Hippocampal formation (tissue), 2 donors: Measurements from ENCODE around the gene LCT.
"Not testable (repeated sequence)": the region's sequence is repeated elsewhere in the genome, so short reads cannot be mapped to it uniquely, and the experiment has no call there.

Source experiments
- DNase-seq, 2 donors: peaks; one replicate each; lab custom pipeline; 2025; lab: John Stamatoyannopoulos, UW

LCT gene

DNA sequence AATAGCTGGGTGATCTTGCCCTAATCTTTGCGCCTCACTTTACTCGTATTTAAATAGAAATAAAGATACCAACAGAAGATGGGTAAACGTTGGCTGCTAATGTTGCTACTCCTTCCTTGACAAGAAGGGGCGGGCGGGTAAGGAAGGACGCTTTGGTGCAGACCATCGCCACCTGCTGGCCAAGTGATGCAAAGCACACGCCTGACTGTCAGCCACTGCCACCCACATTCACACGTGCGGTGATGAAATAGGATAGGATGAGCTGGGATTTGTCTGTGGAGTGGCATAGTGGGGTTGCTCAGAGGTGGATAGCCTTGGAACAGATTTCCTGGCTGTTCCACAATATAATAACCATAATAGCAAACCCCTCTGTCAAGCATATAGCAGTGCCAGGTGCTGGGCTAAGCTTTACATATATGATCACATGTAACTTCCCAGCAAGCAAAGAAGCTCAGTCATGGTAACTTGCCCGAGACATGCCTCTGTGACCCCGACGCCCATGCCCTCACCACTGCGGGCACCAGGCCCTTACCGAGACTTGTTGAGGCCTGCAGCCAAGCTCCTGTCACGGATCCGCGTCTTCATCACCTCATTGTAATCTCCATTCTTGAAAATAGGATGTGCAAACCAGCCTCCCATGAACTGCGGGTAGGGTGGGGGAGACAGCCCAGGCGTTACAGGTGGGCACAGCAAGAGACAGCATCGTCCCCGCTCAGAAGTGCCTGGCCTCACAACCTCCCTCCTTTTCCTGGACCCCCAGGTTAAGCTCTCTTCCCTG, 39.3 kb downstream of the LCT start:
- peak in 1 of 2 donors; percentile 42 for DNase-seq

DNA sequence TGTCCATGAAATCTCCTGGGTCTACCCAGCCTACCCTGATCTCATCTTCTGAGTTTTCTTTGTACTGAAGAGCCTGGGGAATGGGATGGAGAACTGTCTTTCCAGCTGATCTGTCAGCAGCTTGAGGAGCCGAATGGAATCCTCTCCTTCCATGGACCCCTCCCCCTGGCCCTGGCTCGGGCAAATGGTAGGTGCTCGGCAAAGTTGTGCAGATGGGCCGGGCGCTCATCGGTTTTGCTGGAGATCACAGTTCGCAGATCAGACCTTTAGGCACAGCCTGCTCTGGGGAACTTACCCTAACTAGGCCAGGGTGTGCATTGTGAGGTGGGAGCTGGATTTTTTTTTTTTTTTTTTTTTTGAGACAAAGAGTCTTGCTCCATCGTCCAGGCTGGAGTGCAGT, 40.4 kb downstream of the LCT start:
- DNase-seq = no peak

DNA sequence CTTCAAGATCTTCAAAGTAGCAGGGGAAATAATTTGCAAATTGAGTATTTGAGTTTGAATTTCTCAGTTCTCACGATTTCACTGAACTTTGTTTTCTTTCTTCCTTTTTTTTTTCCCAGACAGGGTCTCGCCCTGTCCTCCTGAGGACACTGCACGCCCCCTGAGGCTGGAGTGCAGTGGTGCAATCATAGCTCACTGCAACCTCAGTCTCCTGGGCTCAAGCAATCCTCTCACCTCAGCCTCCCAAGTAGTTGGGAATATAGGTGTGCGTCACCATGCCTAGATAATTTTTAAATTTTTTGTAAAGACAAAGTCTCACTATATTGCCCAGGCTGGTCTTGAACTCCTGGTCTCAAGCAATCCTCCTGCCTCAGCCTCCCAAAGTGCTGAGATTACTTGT, 41.3 kb downstream of the LCT start:
- DNase-seq = not testable (repeated sequence)

DNA sequence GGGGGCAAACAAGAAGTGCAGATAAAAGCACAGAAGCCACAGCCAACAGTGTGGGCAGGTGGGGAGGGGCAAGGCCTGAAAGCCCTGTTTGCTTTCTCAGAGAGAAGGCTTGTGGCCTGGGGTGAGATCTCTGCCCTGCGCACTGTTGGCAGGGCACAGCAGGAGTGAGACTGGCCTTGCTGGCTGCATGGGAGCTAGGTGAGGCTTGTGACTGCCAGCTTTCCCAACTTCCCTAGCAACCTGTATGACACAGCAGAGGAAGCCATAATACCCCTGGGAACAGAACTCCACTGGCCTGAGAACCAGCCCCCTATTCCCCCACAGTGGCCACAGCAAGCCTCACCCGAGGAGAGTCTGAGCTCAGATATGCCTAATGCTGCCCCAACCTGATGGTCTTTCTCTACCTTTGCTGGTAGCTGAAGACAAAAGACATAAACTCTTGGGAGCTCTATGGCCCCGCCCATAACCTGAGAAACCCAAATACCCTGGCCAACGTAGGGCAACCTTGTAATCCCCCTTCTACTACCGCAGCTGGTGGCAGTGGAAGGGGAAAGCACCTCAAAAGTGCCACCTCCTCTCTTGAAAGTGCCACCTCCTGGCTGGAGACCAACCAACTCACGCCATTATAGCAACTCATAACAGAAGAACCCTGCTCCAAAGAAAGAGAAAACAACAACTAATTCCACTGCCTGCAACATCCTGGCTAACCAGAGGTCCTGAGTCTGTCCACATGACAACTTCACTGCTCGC, 44.4 kb downstream of the LCT start:
- DNase-seq = no peak

DNA sequence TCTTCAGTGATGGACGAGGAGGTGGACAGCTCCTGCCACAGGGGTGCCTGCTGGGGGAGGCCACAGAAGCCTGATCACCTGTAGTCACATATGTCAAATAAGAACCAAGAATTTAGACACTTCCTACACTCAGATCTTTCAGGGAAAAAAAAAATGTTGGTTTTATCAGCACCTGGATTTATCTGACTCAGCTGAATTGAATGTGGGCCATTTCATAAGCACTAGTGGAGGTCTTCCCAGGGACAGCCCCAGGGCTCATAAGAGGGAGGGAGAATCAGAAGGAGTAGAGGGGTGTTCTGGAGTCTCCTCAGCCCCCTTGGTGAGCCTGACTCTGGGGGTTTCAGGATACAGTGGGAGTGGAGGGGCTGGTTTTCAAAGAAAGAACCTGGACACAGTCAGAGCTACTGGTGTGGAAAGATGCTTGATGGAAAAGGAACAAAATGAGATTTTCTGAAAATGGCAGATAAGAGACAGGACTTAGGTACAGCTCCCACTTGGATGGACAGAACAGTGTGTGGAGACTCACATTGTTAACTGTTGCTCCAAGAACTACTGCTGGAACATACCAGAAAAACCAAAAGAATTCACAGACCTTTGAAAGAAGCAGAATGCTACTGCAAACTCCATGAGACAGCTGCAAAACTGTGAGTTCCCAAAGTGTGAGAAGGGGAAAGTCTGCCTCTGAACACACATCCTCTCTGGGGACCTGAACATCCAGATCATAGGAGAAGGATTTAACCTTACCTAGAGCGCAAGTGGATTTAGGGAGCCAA, 45.4 kb downstream of the LCT start:
- DNase-seq = no peak

DNA sequence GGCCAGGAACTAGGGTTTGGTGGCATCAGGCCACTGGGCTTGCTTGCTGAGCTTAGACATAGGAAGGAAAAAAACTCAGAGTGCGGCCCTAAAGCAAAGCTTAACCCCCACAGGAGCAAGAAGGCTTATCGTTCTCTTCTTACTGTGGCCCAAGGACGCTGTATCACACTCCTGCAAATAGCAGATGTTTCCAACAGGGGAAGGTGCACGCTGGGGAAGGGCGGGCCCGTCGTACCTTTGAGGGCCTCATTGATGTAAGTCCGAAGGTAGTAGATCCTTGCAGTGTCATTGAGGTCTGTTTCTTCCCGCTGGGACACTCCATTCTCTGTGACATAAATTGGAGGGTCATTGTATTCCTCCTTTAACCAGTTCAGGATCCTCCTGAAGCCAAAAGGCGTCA, 46.6 kb downstream of the LCT start:
- no peak for DNase-seq

- DNase-seq = no peak
These were observed 50.2 kb downstream of the LCT start for GRCh38 chr2:135786823-135787222.

GRCh38 chr2:135785032-135785431, 52.0 kb downstream of the LCT start:
- DNase-seq = no peak

GRCh38 chr2:135783439-135783838, 53.5 kb downstream of the LCT start:
- no peak for DNase-seq

GRCh38 chr2:135782231-135782630, 54.8 kb downstream of the LCT start:
- DNase-seq = no peak

DNA sequence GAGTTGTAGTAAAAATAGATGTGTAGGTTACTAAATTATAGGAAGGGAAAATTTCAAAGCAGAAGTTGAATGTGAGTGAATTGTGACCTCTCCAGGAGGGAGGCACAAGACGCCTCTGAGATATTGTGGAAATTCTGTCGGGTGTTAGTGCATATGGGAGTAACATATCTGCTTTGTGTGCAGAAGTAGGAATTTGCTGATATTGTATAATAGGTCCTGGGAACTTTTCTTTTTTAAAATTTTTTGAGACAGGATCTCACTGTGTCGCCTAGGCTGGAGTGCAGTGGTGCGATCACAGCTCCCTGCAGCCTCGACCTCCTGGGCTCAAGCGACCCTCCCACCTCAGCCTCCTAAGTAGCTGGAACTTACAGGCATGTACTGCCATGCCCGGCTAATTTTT, 60.6 kb downstream of the LCT start:
- DNase-seq = no peak

- no peak for DNase-seq
These were observed 61.6 kb downstream of the LCT start for GRCh38 chr2:135775420-135775819.

- DNase-seq = no peak
These were observed 63.1 kb downstream of the LCT start for GRCh38 chr2:135773917-135774316.

- no peak for DNase-seq
These were observed 63.7 kb downstream of the LCT start for GRCh38 chr2:135773319-135773718.

GRCh38 chr2:135768863-135769262, 68.1 kb downstream of the LCT start:
- no peak for DNase-seq

GRCh38 chr2:135762530-135762929, 74.5 kb downstream of the LCT start:
- no peak for DNase-seq

DNA sequence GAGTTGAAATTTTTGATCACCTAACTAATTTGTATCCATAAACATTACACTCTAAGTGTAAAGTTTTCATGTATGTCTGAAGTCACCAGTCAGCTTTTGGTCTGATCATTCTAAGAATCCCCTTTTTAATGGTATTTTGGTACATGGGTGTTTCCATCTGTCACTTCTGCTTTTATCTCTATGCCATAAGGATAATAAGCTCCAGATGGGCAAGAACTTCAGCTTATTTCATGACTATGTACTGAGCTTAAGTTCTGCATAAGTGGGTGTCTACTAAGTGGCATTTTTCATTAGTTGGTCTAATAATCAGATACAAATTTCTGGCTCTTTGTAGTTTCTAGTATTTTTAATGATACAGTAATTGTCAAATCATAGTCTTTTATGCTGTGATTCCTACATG, 75.0 kb downstream of the LCT start:
- DNase-seq = no peak

DNA sequence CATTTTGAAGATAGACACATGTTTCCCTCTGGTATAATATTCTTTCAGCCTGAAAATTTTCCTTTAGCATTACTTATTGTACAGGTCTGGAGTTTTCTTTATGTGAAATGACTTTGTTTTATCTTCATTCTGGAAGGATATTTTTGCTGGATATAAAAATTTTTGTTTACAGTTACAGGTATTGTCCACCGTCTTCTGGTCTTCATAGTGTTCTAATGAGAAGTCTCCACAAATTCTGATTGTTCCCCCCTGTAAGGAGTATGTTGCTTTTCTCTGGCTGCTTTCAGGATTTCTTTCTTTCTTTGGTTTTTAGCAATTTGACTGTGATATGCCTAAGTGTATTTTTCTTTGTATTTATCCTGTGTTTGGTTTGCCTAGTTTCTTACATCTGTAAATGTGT, 80.3 kb downstream of the LCT start:
- DNase-seq = no peak

DNA sequence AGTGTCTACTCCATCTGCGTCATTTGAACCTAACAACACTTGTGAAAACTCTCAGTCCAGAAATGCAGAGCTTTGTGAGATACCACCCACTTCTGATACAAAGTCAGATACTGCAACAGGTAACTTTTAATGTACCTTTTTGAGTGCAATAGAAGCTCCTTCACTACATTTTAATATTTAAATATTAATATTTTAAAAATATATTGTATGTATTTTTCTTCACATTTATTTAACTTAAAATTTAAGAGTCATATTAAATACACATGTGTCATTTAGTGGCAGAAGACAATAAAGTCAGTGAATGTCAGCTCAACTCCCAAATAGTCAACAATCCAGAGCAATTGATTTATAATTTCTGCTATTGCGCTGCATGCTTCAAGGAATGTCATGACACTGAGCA, 81.4 kb downstream of the LCT start:
- DNase-seq = no peak

GRCh38 chr2:135745545-135745944, 91.4 kb downstream of the LCT start:
- DNase-seq = no peak

DNA sequence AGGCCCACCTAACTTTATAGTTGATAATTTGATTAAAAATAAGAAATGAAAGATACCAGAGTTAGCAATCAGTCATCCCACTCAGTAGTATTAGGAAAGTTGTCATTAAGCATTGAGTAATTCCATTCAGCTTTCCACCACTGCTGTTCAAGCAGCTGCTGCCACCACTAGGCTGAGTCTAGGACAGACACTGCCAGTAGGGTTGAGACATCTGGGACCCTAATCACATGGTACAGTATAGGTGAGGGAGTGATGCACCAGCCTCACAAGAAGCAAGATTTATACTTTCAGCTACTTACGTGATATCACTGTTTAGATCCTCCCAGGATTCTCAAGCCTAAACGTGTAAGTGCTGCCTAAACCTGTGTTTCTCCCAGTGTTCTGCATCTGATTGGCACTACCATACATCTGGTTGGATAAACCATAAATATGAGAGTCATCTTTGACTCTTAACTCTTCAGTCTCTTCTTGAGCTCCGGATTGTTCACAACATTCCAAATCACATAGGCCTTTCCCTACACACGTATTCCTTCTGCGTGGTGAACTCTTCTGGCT, 92.1 kb downstream of the LCT start:
- DNase-seq = no peak

DNA sequence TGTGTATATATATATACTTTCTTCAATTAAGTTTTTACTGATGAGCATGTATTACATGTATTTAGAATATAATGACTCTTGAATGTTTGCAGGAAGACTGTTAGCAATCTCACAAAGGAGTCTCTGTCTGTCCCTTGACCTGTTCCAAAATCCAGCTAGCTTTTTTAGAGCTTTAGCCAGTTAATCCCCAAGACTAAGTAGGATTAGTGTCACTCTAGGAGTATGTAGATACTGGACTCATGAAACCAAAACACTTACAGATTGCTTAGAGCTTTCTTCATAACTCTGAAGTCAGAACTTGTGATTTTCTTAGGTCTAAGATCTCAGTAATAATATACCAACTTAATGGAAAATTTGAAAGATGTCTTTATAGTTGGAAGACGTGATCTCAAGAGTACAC, 93.1 kb downstream of the LCT start:
- DNase-seq = no peak
